Activated CD4-positive, alpha-beta T cell treated with anti-CD3 and anti-CD28 coated beads, Interleukin-2, amount 10 ng/mL, durations not matched to agents 24 days and 14 days (primary cell): ENCODE results near the gene ADGRB3. TPM values are rescaled to one million over a fixed set of nuclear protein-coding genes. Genes with fewer than 3 reads are reported as not detected.
"Not testable (repeated sequence)": the region's sequence is repeated elsewhere in the genome, so short reads cannot be mapped to it uniquely, and the experiment has no call there.

Source experiments
- DNase-seq: peaks from one replicate; pipeline ENCODE4 v3.0.0; 2022
- H3K27ac Mint-ChIP-seq: one replicate; pipeline ENCODE4 v1.8.0; 2022; ENCODE audit warnings: mild to moderate bottlenecking, mixed read lengths
- H3K27me3 Mint-ChIP-seq: one replicate; pipeline ENCODE4 v1.8.0; 2022; ENCODE audit warnings: mixed read lengths
- H3K36me3 Mint-ChIP-seq: one replicate; pipeline ENCODE4 v1.8.0; 2022; ENCODE audit warnings: low read depth, mild to moderate bottlenecking, mixed read lengths
- H3K4me1 Mint-ChIP-seq: one replicate; pipeline ENCODE4 v1.8.0; 2021; ENCODE audit warnings: mixed read lengths
- H3K4me3 Mint-ChIP-seq: one replicate; pipeline ENCODE4 v1.8.0; 2022; ENCODE audit warnings: mild to moderate bottlenecking, moderate library complexity, mixed read lengths
- H3K9me3 Mint-ChIP-seq: one replicate; pipeline ENCODE4 v1.8.0; 2021; ENCODE audit warnings: mixed read lengths
- intact Hi-C: fragments of 100-400 bp; cut with micrococcal nuclease; formaldehyde crosslinking; loops from one replicate; pipeline ENCODE4 v1.15.1; 2023
- total RNA-seq: library from RNA; stranded (reverse); gene quantifications from 2 replicates; pipeline ENCODE4 v1.2.3, GENCODE V29; 2022

Gene ADGRB3
- total RNA-seq, 1 donor from 2014 or later: not detected

GRCh38 chr6:69432168-69432567 lies 797.1 kb downstream of the ADGRB3 start:
- H3K4me3 Mint-ChIP-seq, DNase-seq, H3K4me1 Mint-ChIP-seq, H3K27ac Mint-ChIP-seq, H3K27me3 Mint-ChIP-seq, intact Hi-C loops, H3K9me3 Mint-ChIP-seq, H3K36me3 Mint-ChIP-seq: not testable (repeated sequence)

- H3K9me3 Mint-ChIP-seq, intact Hi-C loops, H3K27me3 Mint-ChIP-seq, H3K27ac Mint-ChIP-seq, H3K36me3 Mint-ChIP-seq, H3K4me3 Mint-ChIP-seq, H3K4me1 Mint-ChIP-seq, DNase-seq: not testable (repeated sequence)
Measured at GRCh38 chr6:69433116-69433515, 798.0 kb downstream of the ADGRB3 start.

- H3K27ac Mint-ChIP-seq: no peak overlapping the region
- peaks cover 6% of the 10 kb centered on the region for H3K9me3 Mint-ChIP-seq
- H3K36me3 Mint-ChIP-seq: no peaks in the 10 kb centered on the region
- intact Hi-C loops: no loop called here
- no peaks in the 10 kb centered on the region for H3K4me1 Mint-ChIP-seq
- no peaks in the 10 kb centered on the region for H3K27me3 Mint-ChIP-seq
- no peak for DNase-seq
- H3K4me3 Mint-ChIP-seq: no peak overlapping the region
Measured at GRCh38 chr6:69438113-69438512, 803.0 kb downstream of the ADGRB3 start.
